Measurements from ENCODE around the gene SOD1.

- no peak for TF ChIP-seq CTCF (IDR thresholded peaks at IDR 0.05)
- no peak for TF ChIP-seq POLR2AphosphoS5 (IDR thresholded peaks at IDR 0.05; ENCODE audit: insufficient read depth in 1 of 2, low read depth in 1 of 2)
These were observed 7.6 kb downstream of the SOD1 start for GRCh38 chr21:31667132-31667531.

All from vagina (tissue), 2 donors.